Neural cell (in vitro differentiated cells): ENCODE data around the gene RTL3. TPM values are rescaled to one million over a fixed set of nuclear protein-coding genes. Genes with fewer than 3 reads are reported as not detected.

Experiments used
- H2AFZ ChIP-seq: fragments of 200-600, 300-800 bp; sonication (generic), shearing (Covaris generic); 2 replicates; pipeline ENCODE4 v1.6.0; 2014; ENCODE audit warnings: low read depth, mild to moderate bottlenecking, antibody characterized with exemption, low read length, moderate library complexity
- H3F3A ChIP-seq: fragments of 200-600 bp; shearing (Covaris generic); 2 replicates; pipeline ENCODE4 v1.6.1; 2016; ENCODE audit warnings: mild to moderate bottlenecking, moderate library complexity, mixed read lengths, antibody characterized with exemption, low read length; ENCODE audit not compliant: insufficient read depth, poor library complexity, severe bottlenecking
- H3K27ac ChIP-seq: fragments of 200-600, 300-800 bp; sonication (generic), shearing (Covaris generic); 2 replicates; pipeline ENCODE4 v1.5.1; 2014; ENCODE audit warnings: mild to moderate bottlenecking, low read length, moderate library complexity
- H3K27me3 ChIP-seq: fragments of 300-800, 200-600 bp; sonication (generic), shearing (Covaris generic); 2 replicates; pipeline ENCODE4 v1.6.0; 2014; ENCODE audit warnings: mild to moderate bottlenecking, low read depth, low read length, moderate library complexity; ENCODE audit not compliant: insufficient read depth
- H3K36me3 ChIP-seq: fragments of 300-800, 200-600 bp; sonication (generic), shearing (Covaris generic); 2 replicates; pipeline ENCODE4 v1.5.1; 2014; ENCODE audit warnings: mild to moderate bottlenecking, antibody characterized with exemption, low read length, moderate library complexity; ENCODE audit not compliant: insufficient read depth
- H3K4me2 ChIP-seq: fragments of 300-800, 200-600 bp; sonication (generic), shearing (Covaris generic); 2 replicates; pipeline ENCODE4 v1.6.0; 2014; ENCODE audit warnings: mild to moderate bottlenecking, low read length
- H3K4me3 ChIP-seq: fragments of 300-800, 200-600 bp; sonication (generic), shearing (Covaris generic); 2 replicates; pipeline ENCODE4 v1.5.1; 2014; ENCODE audit warnings: mild to moderate bottlenecking, low read length, moderate library complexity
- H3K79me2 ChIP-seq: fragments of 200-600 bp; shearing (Covaris generic); replicated peaks from 2 replicates; pipeline ENCODE4 v1.6.0; 2014; ENCODE audit warnings: mild to moderate bottlenecking, low read length, moderate library complexity; ENCODE audit not compliant: insufficient read depth
- H3K9ac ChIP-seq: fragments of 300-800, 200-600 bp; sonication (generic), shearing (Covaris generic); 2 replicates; pipeline ENCODE4 v1.6.1; 2016; ENCODE audit warnings: mild to moderate bottlenecking, low read length, mixed read lengths
- H3K9me2 ChIP-seq: fragments of 200-600 bp; shearing (Covaris generic); 2 replicates; pipeline ENCODE4 v1.6.1; 2016; ENCODE audit warnings: mild to moderate bottlenecking, low read length, mixed read lengths; ENCODE audit not compliant: insufficient read depth
- H3K9me3 ChIP-seq: fragments of 200-600, 300-800 bp; sonication (generic), shearing (Covaris generic); 2 replicates; pipeline ENCODE4 v1.6.1; 2016; ENCODE audit warnings: mild to moderate bottlenecking, mixed run types, low read length, moderate library complexity, mixed read lengths
- H4K20me1 ChIP-seq: fragments of 200-600 bp; shearing (Covaris generic); 2 replicates; pipeline ENCODE4 v1.6.1; 2016; ENCODE audit warnings: mild to moderate bottlenecking, mixed run types; ENCODE audit not compliant: insufficient read depth
- CTCF ChIP-seq: fragments of 450-650 bp; IDR thresholded peaks from 2 replicates; pipeline ENCODE4 v1.5.1; 2014; ENCODE audit warnings: antibody characterized with exemption, mild to moderate bottlenecking, moderate library complexity; ENCODE audit not compliant: poor library complexity, severe bottlenecking
- EP300 ChIP-seq: fragments of 450-650 bp; conservative IDR thresholded peaks from 2 replicates; pipeline ENCODE4 v1.6.1; 2014; ENCODE audit warnings: antibody characterized with exemption, mild to moderate bottlenecking, moderate library complexity; ENCODE audit not compliant: poor library complexity, severe bottlenecking
- EZH2 ChIP-seq: fragments of 200-600, 300-800 bp; shearing (Covaris generic), sonication (generic); IDR thresholded peaks from 2 replicates; pipeline ENCODE4 v1.6.1; 2014; ENCODE audit warnings: antibody characterized with exemption, low read length, borderline replicate concordance, mild to moderate bottlenecking; ENCODE audit not compliant: insufficient read depth, poor library complexity, severe bottlenecking
- MXI1 ChIP-seq: fragments of 450-650 bp; conservative IDR thresholded peaks from 2 replicates; pipeline ENCODE4 v1.6.1; 2014; ENCODE audit warnings: antibody characterized with exemption, mild to moderate bottlenecking; ENCODE audit not compliant: poor library complexity, severe bottlenecking
- POLR2AphosphoS5 ChIP-seq: IDR thresholded peaks from 2 replicates; pipeline ENCODE4 v1.6.1; 2012
- RAD21 ChIP-seq: fragments of 450-650 bp; conservative IDR thresholded peaks from 2 replicates; pipeline ENCODE4 v1.6.1; 2014; ENCODE audit warnings: antibody characterized with exemption, mild to moderate bottlenecking, moderate library complexity
- REST ChIP-seq: IDR thresholded peaks from 2 replicates; pipeline ENCODE4 v1.6.1; 2012; ENCODE audit warnings: borderline replicate concordance
- SMC3 ChIP-seq: fragments of 450-650 bp; conservative IDR thresholded peaks from 2 replicates; pipeline ENCODE4 v1.6.1; 2014; ENCODE audit warnings: antibody characterized with exemption, mild to moderate bottlenecking, moderate library complexity; ENCODE audit not compliant: poor library complexity
- TAF1 ChIP-seq: IDR thresholded peaks from 2 replicates; pipeline ENCODE4 v1.6.1; 2012; ENCODE audit warnings: low read depth
- polyA plus RNA-seq: library from polyadenylated mRNA; depleted of rRNA; stranded (reverse); fragments of >200 nt; gene quantifications from 2 replicates; pipeline ENCODE4 v1.2.3, GENCODE V29; 2014

RTL3 gene
- polyA plus RNA-seq, 1 donor from 2014 or later, result not detected

DNA sequence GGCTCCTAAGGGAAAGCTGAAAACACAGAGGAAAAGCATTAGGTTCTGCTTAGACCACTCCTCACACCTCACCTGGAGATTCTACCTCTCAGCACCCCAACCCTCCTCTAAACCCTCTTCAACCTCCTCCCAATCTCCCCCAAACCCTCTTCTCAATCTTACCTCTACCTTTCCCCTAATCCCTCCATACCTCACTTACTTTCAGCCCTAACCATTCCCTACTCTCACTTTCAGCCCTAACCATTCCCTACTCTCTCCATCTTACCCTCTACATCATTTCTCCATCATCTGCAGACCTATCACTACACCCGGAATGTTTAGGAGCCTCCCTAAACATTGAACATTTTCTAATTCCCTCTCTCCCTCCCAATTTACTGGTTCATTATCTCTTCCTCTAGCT lies 3.5 kb downstream of the RTL3 start:
- no peaks in the 10 kb centered on the region for H3K27me3 ChIP-seq
- no peak overlapping the region for H2AFZ ChIP-seq
- no peaks in the 10 kb centered on the region for H3K9me3 ChIP-seq
- H3K36me3 ChIP-seq, result no peaks in the 10 kb centered on the region
- H4K20me1 ChIP-seq, result no peaks in the 10 kb centered on the region
- H3K4me3 ChIP-seq, result no peak overlapping the region
- no peaks in the 10 kb centered on the region for H3F3A ChIP-seq
- TF ChIP-seq POLR2AphosphoS5 (no peak), TAF1 (no peak), REST (no peak), EP300 (no peak), MXI1 (no peak)
- H3K27ac ChIP-seq, result no peak overlapping the region
- no peak overlapping the region for H3K4me2 ChIP-seq
- no peaks in the 10 kb centered on the region for H3K9me2 ChIP-seq
- no peak overlapping the region for H3K9ac ChIP-seq
- H3K79me2 ChIP-seq, result no peaks in the 10 kb centered on the region

GRCh38 chrX:78653118-78653822 lies 5.9 kb downstream of the RTL3 start:
- Histone ChIP-seq H3K9me2 (no peaks in the 10 kb centered on the region), H3F3A (no peaks in the 10 kb centered on the region), H3K9me3 (no peaks in the 10 kb centered on the region), H3K27ac (no peak overlapping the region), H3K9ac (no peak overlapping the region), H3K79me2 (no peaks in the 10 kb centered on the region), H3K36me3 (no peaks in the 10 kb centered on the region), H3K4me2 (no peak overlapping the region), H3K27me3 (no peaks in the 10 kb centered on the region), H4K20me1 (no peaks in the 10 kb centered on the region), H2AFZ (no peak overlapping the region), H3K4me3 (no peak overlapping the region)
- TF ChIP-seq CTCF, result no peak
- no peak for TF ChIP-seq EP300
- no peak for TF ChIP-seq TAF1
- TF ChIP-seq REST, result no peak
- no peak for TF ChIP-seq POLR2AphosphoS5
- TF ChIP-seq RAD21, result no peak
- no peak for TF ChIP-seq MXI1
- TF ChIP-seq EZH2, result no peak
- no peak for TF ChIP-seq SMC3
